HG03378 (cell line): ENCODE measurements around the gene CYB5A.
"Not testable (repeated sequence)": the region's sequence is repeated elsewhere in the genome, so short reads cannot be mapped to it uniquely, and the experiment has no call there.

ENCODE experiments used
- ATAC-seq: cut with Tn5 transposase; IDR thresholded peaks from one replicate; pipeline ENCODE4 v1.9.1; 2021; ENCODE audit warnings: mild to moderate bottlenecking, moderate library complexity; ENCODE audit not compliant: unreplicated experiment

The CYB5A gene, protein sequence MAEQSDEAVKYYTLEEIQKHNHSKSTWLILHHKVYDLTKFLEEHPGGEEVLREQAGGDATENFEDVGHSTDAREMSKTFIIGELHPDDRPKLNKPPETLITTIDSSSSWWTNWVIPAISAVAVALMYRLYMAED

GRCh38 chr18:74291771-74292540 lies at the start of gene CYB5A:
TSS of gene CYB5A (minus strand) at chr18:74291963. CDS start at chr18:74291875, 88 bp downstream.
- peak; percentile 99 for ATAC-seq

GRCh38 chr18:74337912-74338309 lies 46.1 kb upstream of the CYB5A start:
- ATAC-seq, result no peak

DNA sequence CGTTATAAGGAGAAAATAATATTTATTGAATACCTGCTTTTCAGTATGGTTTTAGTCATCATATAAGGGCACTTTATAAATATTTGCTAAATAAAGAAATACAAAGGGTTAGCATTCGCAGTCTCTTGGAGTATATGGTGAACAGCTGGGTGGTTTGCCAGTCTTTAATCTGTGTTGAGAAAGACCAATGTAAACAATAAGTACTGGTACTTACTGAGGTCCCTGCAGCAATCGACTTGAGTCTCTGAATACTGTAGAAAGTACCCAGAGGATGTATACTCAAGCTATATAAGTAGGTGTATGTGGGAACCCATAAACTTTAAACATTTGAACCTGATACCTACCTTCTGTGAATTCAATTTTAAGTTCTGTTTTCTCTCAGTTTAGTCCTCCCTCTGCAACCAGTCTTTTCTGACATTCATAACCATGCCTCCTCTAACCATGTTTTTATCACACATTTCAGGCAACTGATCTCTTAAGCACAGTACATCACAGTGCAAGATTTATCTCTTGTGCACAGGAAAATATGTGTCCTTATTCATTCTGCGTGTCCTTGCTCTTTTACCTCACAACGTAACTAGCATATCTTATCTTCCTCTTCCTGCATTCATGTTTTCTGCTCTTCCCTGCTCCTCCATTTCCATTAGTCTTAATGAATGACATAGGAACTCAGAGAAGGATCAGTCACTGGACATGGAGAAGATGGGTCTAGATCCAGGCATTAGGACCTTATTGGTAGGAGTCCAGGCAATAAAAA lies 45.6 kb upstream of the CYB5A start:
- no peak for ATAC-seq

DNA sequence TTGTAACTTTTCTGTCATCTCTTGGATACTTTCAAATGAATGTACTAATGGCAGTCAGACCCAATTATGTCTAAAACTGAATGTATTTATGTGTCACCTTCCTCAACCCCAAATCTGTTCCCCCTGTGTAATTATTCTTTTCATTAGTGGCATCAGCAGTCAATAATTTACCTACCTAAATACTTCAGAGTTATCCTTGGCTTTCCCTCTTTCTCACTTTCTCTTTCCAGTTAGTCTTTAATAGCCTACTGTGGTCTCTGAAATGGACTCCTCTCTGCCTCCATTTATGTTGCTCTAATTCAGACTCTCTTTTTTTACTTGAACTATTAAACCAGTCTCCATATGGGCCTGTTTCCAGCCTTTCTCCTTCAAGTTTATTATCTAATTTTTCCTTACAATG lies 44.9 kb upstream of the CYB5A start:
- ATAC-seq, result no peak

DNA sequence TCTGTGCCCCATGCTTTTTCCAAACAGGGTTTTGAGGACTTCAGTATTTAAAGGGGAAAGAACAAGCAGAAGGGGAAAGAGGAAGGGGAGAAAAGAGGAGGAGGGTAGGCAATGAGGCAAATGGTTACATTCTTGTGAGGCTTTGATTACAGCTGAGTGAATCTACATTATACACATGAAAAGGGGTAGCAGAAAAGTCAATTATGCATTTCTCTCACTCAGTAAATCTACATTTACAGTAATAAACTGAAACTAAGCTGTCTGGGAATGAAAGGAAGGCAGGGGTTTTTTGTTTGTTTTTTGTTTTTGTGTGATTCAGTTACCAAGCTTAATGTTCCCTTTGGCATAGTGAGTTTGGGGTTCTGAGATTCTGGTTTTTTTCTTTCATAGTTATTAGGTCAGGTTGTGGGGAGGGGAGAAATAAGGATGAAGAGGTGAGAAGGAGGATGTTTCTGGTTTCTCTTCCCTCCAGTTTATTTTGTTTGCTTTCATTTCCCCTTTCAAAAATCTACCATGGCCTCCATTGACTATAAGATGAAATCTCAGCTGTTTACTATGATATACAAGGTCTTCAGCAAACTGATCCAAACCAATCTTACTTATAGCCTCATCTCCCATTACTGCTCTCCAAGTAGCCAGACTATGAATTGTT lies 42.6 kb upstream of the CYB5A start:
- peak; percentile 72 for ATAC-seq

DNA sequence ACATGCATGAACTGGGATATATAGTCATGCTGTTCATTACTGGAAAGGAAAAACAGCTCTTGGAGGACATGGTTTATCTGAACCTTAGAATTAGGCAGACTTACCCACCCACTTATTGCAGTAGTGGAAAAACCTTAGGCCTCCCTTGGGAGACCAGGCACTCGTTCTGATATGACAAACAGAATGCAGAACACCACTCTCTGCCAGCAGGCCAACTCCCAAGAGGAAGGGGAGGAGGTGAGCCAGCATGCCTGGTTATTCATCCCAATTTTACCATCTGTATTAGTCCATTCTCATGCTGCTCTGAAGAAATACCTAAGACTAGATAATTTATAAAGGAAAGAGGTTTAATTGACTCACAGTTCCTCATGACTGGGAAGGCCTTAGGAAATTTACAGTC lies 41.3 kb upstream of the CYB5A start:
- ATAC-seq, result no peak

DNA sequence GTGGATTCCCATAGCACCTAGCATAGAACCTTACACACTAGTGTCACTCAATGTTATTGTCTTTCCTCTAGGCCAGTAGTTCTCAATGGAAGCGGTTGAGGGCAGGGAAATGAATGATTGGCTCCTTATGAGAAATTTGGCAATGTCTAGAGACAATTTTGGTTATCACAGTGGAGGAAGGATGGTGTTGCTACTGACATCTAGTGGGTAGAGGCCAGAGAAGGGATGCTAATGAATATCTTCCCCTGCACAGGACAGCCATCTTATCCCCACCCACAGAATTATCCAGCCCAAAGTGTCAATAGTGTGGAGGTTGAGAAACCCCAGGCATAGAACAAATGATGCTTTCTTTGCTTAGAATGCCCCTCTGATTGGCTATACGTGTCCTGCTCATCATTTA lies 39.6 kb upstream of the CYB5A start:
- no peak for ATAC-seq

DNA sequence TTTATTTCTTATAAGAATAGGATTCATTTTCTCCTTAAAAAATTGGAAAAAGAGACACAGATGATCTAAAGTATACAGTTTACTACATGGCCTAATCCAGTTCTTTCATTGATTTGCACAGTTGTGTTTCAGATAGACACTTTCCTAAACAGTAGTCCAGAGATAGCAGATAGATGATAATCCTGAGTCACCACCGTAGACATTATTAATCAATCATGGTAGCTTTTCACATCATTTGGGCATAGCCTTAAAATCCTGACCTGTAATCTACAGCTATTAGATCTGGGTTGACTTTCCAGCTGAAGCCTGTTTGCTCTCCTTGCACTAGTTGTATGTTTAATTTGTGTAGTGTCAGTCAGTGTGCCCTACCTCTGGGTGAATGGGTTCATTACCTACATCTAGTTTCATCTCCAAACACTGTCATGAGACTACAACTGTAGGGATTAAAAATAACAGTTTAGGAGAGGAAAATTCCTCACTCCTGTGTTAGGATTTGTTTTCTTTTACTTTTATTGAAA lies 38.0 kb upstream of the CYB5A start:
- no peak for ATAC-seq

DNA sequence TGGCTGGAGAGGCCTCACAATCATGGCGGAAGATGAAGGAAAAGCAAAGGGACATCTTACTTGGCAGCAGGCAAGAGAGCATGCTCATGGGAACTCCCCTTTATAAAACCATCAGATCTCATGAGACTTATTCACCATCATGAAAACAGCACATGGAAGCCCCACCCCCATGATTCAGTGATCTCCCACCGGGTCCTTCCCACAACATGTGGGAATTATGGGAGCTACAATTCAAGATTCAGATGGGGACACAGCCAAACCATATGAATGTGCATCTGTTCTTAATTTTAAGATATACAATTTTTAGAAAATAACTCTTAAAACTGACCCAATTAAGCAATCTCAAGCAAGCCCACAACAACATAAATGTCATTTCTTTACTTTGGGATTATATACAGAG lies 36.4 kb upstream of the CYB5A start:
- no peak for ATAC-seq

GRCh38 chr18:74326791-74327190 lies 35.0 kb upstream of the CYB5A start:
- ATAC-seq, result not testable (repeated sequence)

- no peak for ATAC-seq
These were observed 34.5 kb upstream of the CYB5A start for GRCh38 chr18:74326231-74326630.

DNA sequence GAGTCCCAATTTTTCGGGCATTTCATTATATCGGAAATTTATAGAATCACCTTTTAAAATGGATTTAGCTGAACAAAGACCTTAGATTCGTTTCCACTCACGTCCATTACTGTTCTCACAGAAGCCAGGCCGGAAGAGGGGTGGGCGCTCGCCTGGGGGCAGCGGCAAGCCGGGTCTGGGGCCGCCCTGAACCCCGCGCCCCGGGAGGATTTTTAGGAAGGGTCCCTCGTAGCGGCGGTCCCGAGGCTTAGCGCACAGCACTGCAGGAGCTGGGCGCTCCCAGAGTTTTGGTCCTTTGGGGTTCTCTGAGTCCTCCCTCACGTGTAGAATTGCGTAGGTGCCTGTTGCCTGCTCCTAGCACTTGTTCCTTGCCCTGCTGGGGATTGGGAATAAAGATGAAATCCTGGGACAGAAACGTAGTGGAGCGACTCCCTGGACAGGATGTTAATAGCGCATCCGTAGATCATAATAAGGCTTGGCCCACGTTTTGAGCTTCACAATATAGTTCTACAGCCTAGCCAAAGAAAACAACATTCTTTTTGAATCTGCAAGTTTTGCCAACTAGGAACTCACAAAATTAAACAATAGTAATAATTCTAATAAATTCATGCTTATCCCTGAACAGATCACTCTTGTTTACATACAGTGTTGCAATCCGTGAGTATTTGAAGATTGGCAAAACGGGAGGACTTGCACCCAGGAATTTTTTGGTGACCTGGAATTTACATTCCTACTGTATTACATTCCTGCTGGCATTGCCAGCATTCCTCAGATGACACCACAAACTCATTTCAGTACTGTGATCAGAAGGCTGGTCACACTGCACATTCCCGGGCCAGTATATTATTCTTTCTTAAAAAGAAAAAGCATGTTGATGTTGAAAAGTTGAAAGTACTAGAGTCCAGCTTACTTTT lies 24.8 kb upstream of the CYB5A start:
- ATAC-seq, result no peak

DNA sequence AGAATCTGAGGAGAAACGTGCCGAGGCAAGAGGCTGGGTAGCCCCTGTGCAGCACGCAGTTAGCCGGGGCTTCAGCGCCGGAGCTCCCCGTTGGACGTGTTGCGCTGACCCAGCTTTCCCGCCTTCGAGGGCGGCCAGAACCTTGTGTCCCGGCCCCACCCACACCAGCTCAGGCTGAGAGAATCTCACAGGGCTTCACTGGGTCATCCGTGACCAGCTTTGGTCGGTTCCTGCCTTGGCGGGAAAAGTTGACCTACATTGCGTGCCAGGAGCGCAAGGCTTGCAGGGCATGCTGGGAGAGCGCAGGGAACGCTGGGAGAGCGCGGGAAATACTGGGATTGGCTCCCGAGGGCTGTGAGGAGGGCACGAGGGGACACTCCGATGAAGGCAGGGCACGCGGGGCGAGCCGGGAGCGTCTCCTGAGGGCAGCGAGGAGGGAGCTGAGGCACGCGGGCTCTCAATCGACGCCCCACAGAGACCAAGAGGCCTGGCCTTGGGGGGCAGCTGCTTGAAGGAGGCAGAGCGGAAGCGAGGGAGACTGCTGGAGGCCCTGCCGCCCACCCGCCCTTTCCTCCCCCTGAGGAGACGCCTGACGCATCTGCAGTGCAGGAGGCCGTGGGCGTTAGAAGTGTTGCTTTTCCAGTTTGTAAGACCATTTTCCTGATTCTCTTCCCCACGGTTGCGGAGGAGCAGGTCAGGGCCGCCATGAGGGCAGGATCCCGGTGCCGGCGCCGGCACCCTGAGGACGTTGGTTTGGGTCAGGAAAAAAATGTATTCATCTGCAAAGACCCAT lies 23.9 kb upstream of the CYB5A start, which contains the start of gene C18orf63:
Gene C18orf63 (plus strand): TSS at position 376 of the 793 bp plus-strand sequence. CDS start 2,027 bp downstream, outside the sequence.
- no peak for ATAC-seq

DNA sequence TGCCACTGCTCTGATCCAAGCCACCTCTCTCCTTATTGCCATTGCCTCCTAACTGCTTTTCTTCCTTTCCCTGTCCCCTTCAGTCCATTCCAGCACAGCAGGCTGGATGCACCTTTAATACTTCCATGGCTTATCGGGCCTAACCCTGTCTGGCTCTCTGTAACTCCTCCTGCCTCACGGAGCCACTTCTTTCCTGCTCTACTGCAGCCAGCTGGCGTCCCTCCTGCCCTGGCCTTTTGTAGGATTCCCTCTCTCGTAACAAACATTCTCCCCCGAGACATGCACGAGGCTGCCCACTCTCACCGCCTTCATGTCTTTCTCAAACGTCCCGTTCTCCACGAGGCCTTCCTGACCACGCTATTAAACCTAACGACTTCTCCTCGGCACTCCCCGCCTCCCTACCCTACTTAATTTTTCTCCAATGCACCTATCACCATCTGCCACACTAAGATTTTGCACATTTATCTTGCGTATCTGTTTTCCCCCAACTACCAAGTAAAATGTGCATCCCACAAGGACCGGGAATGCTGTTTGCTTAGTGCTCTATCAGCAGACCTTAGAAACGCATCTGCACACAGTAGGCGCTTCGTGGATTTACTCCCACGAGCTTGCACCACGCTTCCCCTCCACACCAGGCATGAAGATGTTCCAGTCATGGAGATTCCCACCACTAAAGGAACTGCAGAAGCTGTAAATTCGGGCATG lies 23.1 kb upstream of the CYB5A start:
- no peak for ATAC-seq

DNA sequence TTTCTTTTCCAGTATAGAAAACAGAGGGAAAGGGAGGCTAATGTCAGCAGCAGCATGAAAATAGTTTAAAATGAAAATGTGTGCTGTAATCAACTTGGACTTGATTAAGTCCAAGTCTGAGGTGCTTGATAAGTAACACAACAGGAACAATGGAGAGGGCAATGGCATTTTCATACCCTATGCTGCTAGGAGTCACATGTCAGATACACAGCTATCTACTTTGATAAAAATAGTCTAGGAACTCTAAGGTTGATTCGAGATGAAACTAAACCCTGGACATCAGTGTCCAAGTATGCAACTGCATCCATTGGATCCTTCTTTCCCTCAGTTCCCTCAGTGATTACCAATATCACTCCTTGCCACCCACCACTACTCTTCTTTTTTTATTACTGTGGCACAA lies 19.2 kb upstream of the CYB5A start:
- ATAC-seq, result no peak

DNA sequence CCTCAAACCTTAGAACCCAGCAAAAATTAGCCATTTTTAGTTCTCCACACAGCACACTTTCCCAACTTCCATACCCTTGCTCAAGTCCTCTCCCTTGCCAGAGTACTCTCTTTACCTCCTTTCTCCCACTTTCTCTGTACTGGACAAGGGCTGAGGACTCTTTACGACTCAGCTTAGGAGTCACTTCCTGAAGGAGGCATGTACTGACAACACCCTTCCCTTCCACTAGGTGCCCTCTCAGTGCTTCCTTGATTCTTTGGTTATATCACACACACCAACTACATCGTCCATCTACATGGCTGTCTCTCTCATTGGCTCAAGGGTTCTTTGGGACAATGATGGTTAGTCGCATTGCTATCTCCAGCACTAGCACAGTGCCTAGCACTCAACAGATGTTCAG lies 18.6 kb upstream of the CYB5A start:
- no peak for ATAC-seq

- ATAC-seq, result no peak
These were observed 12.2 kb upstream of the CYB5A start for GRCh38 chr18:74303936-74304335.

GRCh38 chr18:74303306-74303705 lies 11.5 kb upstream of the CYB5A start:
- no peak for ATAC-seq

DNA sequence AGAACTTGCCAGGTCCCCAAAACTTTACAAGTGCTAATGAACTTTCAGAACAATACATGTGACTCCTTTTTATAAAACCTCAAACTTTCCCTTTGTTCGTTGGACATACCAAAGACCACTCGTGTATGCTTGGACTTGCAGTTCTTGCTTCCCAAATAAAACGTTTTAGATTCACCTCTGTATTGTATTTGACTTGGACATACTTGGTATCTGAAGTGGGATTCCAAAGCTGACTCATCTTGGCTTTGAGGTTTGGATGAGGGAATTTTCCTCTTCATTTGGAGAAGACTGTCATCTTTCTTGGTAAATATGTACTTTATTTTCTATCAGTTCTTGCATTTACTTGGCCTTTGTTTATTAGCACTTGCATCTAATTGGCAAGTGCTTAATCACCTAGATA lies 8.0 kb upstream of the CYB5A start:
- no peak for ATAC-seq
